Right renal pelvis (tissue), 4 donors: ENCODE results near the gene CDH13. TPM values are rescaled to one million over a fixed set of nuclear protein-coding genes. Genes with fewer than 3 reads are reported as not detected.

Source experiments
- DNase-seq, 4 donors: peaks; one replicate each; pipeline ENCODE4 v3.0.0-alpha.2; 2013; ENCODE audit warnings: low read depth in 4 of 4, low spot score in 3 of 4, missing footprints in 1 of 4
- polyA plus RNA-seq, 4 donors: library from polyadenylated mRNA; unstranded; fragments of 120-200 nt; gene quantifications; one replicate each; pipeline ENCODE4 v1.2.1, GENCODE V29; 2013; ENCODE audit not compliant: insufficient read length in 4 of 4

The CDH13 gene
- polyA plus RNA-seq, 4 donors = 10.1 to 16.5 (median 13.4) TPM

- DNase-seq = no peak
Observed at GRCh38 chr16:82682767-82683166, 56.0 kb downstream of the CDH13 start.

- DNase-seq = no peak
Observed at GRCh38 chr16:82684256-82684655, 57.5 kb downstream of the CDH13 start.

DNA sequence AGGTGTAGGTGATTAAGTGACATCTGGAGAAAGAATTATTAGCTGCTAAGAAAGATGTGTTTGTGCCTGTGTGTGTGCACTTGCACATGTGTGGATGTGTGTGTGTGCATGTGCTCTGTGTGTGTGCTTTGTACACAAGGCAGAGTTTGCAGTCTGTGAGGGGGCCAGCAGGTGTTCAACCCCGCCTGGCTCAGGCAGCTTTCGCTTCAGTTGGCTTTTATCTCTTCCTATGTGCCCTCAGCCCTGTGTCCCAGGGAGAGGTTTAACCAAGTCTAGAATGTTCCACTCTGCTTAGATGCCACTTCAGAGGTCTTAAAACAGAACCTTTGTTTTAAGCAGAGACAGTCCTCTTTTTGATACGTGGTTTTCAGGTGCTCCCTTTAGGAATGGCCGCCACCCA is 58.8 kb downstream of the CDH13 start:
- DNase-seq = no peak

GRCh38 chr16:82694239-82694874 is 67.6 kb downstream of the CDH13 start:
- DNase-seq = no peak

DNA sequence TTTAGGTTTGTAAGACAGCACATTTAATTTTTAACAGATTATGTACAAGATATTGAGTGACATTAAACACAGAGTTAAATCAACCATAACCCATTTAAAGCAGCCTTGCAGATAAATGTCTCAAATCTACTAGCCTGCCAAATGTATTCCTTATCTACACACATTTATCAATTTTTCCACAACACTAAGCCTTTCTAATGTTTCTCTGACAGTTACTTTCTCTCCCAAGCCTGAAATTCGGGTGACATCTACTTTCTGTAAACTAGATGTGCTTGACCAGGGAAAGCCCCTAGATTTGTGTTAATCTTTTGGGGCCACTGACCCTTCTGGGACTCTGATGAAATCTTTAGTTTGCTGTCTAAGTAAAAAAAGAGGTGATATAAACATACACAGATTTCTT is 69.0 kb downstream of the CDH13 start:
- no peak for DNase-seq

GRCh38 chr16:82699260-82699659 is 72.5 kb downstream of the CDH13 start:
- DNase-seq = no peak

DNA sequence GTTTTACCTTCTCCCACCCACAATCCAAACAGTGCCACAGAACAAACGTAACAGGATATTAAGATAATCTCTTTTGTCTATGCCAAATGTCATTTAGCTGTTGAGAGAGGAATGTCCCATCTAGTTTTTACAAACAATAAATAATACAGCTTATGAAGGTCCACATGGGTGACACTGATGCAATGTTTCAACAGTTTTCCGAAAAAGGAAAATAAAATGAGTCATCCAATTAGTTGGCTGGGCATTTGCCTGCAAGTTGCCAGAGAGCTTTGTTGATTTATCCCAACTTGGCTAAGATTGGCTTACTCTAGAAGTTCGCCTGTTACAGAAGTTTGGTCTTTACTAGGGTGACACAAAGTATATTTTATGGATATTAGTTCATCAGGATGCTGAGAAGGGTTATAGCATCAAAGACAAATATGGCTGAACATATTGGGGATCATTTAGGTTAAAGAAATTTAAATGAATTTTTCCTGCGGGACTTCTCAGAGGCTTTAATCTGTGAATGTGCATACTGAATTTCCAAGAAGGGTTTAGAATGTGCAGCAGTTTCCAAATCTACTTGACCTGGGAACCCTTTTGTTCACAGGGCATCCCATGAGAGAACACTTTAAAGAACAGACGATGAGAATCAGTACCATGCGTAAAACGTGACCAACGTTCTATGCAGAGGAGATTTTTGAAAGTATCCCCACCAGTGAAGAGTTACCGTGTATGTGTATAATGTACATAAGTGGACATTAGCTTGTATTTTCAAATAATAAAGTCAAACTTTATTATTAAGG is 73.1 kb downstream of the CDH13 start:
- DNase-seq = no peak

GRCh38 chr16:82700541-82701235 is 73.9 kb downstream of the CDH13 start:
- no peak for DNase-seq

GRCh38 chr16:82701442-82701955 is 74.7 kb downstream of the CDH13 start:
- no peak for DNase-seq

GRCh38 chr16:82703161-82703560 is 76.4 kb downstream of the CDH13 start:
- no peak for DNase-seq

GRCh38 chr16:82703871-82704768 is 77.4 kb downstream of the CDH13 start:
- DNase-seq = no peak

- DNase-seq = no peak
Observed at GRCh38 chr16:82709987-82710386, 83.2 kb downstream of the CDH13 start.

- no peak for DNase-seq
Observed at GRCh38 chr16:82713778-82714177, 87.0 kb downstream of the CDH13 start.

DNA sequence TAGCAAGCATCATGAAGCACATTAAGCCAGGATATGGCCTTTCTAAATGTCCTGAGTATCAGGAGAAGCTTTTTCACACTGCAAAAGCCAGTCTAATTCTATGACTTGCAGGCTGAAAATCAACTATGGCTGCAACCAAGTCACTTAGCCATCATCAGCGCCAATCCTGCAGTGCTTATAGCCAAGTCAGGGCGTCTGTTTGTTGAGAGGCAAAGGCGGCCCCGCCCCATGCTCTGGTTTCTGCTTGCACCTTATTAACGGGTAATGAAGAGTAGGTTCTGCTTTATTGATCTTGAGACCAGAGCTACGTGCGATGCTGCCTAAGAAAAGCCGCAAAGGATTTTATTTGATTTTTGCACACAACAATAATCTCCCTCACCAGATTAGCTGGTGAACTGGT is 88.4 kb downstream of the CDH13 start:
- no peak for DNase-seq

DNA sequence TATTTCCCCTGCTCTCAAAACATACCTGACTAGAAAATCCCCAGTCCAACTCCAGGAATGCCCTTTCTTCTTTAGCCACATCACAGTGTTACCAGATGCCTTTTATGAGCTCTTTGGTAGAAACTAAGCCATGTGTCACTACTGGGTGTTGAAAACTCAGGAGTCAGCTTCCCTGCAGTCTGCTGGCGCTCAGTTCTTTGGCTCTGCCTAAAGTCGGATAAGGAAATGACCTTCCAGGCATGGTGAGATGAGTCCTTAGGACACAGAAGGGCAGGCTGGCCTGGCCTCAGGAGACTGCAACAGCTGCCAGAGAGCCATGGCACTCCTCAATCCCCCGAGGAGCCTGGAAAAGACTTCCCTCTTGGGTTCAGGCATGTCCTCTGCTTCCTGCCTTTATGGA is 89.1 kb downstream of the CDH13 start:
- no peak for DNase-seq

- DNase-seq = no peak
Observed at GRCh38 chr16:82716361-82716855, 89.6 kb downstream of the CDH13 start.

DNA sequence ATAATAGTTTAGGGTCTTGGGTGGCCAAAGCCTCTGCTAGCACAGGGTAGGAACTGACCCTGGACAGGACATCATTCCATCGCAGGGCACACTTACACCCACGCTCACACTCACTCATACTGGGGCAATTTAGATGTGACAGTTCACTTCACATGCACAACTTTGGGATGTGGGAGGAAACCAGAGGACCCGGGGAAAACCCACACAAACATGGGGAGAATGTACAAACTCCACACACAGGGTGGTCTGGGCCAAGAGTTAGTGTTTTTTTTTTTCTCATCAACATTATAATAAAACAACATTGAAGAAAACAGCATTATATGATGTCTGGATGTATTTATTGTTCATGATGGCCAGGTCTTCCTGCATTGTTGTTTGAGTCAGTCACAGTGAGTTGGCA is 93.6 kb downstream of the CDH13 start:
- DNase-seq = no peak

- no peak for DNase-seq
Observed at GRCh38 chr16:82726306-82726705, 99.5 kb downstream of the CDH13 start.

DNA sequence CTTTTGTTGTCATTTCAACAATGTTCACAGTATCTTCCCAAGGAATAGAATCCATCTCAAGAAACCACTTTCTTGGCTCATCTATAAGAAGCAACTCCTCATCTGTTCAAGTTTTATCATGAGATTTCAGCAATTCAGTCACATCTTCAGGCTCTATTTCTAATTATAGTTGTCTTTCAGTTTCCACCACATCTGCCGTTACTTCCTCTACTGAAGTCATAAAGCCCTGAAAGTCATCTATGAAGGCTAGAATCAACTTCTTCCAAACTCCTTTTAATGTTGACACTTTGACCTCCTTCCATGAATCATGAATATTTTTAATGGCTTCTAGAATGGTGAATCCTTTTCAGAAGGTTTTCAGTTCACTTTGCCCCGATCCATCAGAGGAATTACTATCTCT is 102.1 kb downstream of the CDH13 start:
- no peak for DNase-seq

GRCh38 chr16:82730901-82731300 is 104.1 kb downstream of the CDH13 start:
- no peak for DNase-seq
